Testis (tissue), 3 donors: ENCODE data around the gene ARRDC2. TPM values are rescaled to one million over a fixed set of nuclear protein-coding genes. Genes with fewer than 3 reads are reported as not detected.

Experiments
- DNase-seq: peaks from one replicate; pipeline ENCODE4 v3.0.0-alpha.2; 2019
- H3K27ac ChIP-seq, 2 donors: fragments of 200-600 bp; sonication (generic); one replicate each; pipeline ENCODE4 v1.5.1; 2019
- H3K27me3 ChIP-seq: fragments of 200-600 bp; sonication (generic); one replicate; pipeline ENCODE4 v1.5.1; 2019
- H3K36me3 ChIP-seq: fragments of 200-600 bp; sonication (generic); one replicate; pipeline ENCODE4 v1.5.1; 2017; ENCODE audit warnings: low read depth; ENCODE audit errors: missing control alignments
- H3K4me1 ChIP-seq: fragments of 200-600 bp; sonication (generic); one replicate; pipeline ENCODE4 v1.5.1; 2019
- H3K4me3 ChIP-seq, 2 donors: fragments of 200-600 bp; sonication (generic); one replicate each; pipeline ENCODE4 v1.5.1; 2017 to 2019
- H3K9me3 ChIP-seq: fragments of 200-600 bp; sonication (generic); one replicate; pipeline ENCODE4 v1.5.1; 2017
- CTCF ChIP-seq, 3 experiments: fragments of 450-650 bp in 2 of 3; fragments of 200-600 bp in 1 of 3; sonication (generic) in 1 of 3; IDR thresholded peaks; one replicate each; pipeline ENCODE4 v1.5.1; 2016 to 2019; ENCODE audit warnings: antibody characterized with exemption in 3 of 3, mild to moderate bottlenecking in 2 of 3, moderate library complexity in 1 of 3
- POLR2A ChIP-seq: fragments of 450-650 bp; IDR thresholded peaks from one replicate; pipeline ENCODE4 v1.6.1; 2017; ENCODE audit warnings: antibody characterized with exemption, mild to moderate bottlenecking, moderate library complexity
- WGBS, 2 donors: methylation state at CpG; one replicate each; pipeline ENCODE4 v1.1.5; 2018; 5-methylcytosine and 5-hydroxymethylcytosine counted together
- intact Hi-C: fragments of 100-400 bp; cut with DNase I; formaldehyde crosslinking; loops from one replicate; pipeline ENCODE4 v1.15.1; 2023; ENCODE audit warnings: low total_unique reads
- polyA plus RNA-seq: library from polyadenylated mRNA; stranded (reverse); fragments of 350-450 nt; fragmentation: Illumina TruSeq; extraction: RNeasy Lipid Tissue Mini Kit (QIAGEN cat#74804); gene quantifications from one replicate; pipeline ENCODE4 v1.2.3, GENCODE V29; 2014; ENCODE audit warnings: low read depth, low replicate concordance; ENCODE audit not compliant: insufficient read depth
- total RNA-seq, 2 donors: library from RNA; depleted of rRNA; stranded (reverse); fragments of >200 nt; gene quantifications; one replicate each; pipeline ENCODE4 v1.2.3, GENCODE V29; 2016

The ARRDC2 gene
- total and polyA plus RNA-seq, 3 donors from 2014 or later = 10.3 to 15.3 (median 13.0) TPM

- DNase-seq = peak; percentile 92
- Histone ChIP-seq H3K27ac (peak overlapping the region; percentile 80 to 85), H3K4me1 (no peaks in the 10 kb centered on the region), H3K36me3 (no peaks in the 10 kb centered on the region), H3K27me3 (no peaks in the 10 kb centered on the region), H3K4me3 (peak overlapping the region; percentile 50 to 51), H3K9me3 (no peaks in the 10 kb centered on the region)
- 0 to 1% methylated on average over 38 to 46 of the region's 46 CpGs for WGBS, 2 donors
- intact Hi-C loops = loop anchor here (2.0 kb wide), 1 partner anchor 52 kb away; no protein-coding TSS in a partner anchor
- peak; percentile 97 to 98 (median 98) for TF ChIP-seq CTCF (IDR thresholded peaks at IDR 0.05)
- no peak for TF ChIP-seq POLR2A
Measured at GRCh38 chr19:18007044-18007916, 690 bp upstream of the ARRDC2 start.

- intact Hi-C loops = no loop called here
- no peaks in the 10 kb centered on the region for H3K9me3 ChIP-seq
- H3K36me3 ChIP-seq = no peaks in the 10 kb centered on the region
- DNase-seq = no peak
- no peaks in the 10 kb centered on the region for H3K27me3 ChIP-seq
- peak overlapping the region; percentile 50 to 51 for H3K4me3 ChIP-seq
- H3K27ac ChIP-seq = peak overlapping the region in 1 of 2 donors; percentile 85
- TF ChIP-seq CTCF (IDR thresholded peaks at IDR 0.05) = no peak
- no peak for TF ChIP-seq POLR2A
- peaks cover 2% of the 10 kb centered on the region for H3K4me1 ChIP-seq
- WGBS, 2 donors = 93% methylated on average over 11 of the region's 11 CpGs; no CpG with 5 or more reads in 1 of the 2 donors
Measured at GRCh38 chr19:18008814-18009213, 844 bp downstream of the ARRDC2 start.

- H3K27ac ChIP-seq = peak overlapping the region in 1 of 2 donors; percentile 85
- WGBS, 2 donors = 95% methylated on average over 14 to 32 of the region's 37 CpGs
- no peaks in the 10 kb centered on the region for H3K36me3 ChIP-seq
- H3K4me3 ChIP-seq = no peak overlapping the region
- no peaks in the 10 kb centered on the region for H3K27me3 ChIP-seq
- intact Hi-C loops = no loop called here
- no peaks in the 10 kb centered on the region for H3K9me3 ChIP-seq
- DNase-seq = no peak
- peaks cover 5% of the 10 kb centered on the region for H3K4me1 ChIP-seq
- no peak for TF ChIP-seq CTCF (IDR thresholded peaks at IDR 0.05)
- TF ChIP-seq POLR2A = no peak
Measured at GRCh38 chr19:18009412-18010066, 1.6 kb downstream of the ARRDC2 start.

- Histone ChIP-seq H3K36me3 (no peaks in the 10 kb centered on the region), H3K4me3 (no peak overlapping the region), H3K27me3 (no peaks in the 10 kb centered on the region), H3K9me3 (no peaks in the 10 kb centered on the region), H3K27ac (no peak overlapping the region), H3K4me1 (peaks cover 5% of the 10 kb centered on the region)
- 94 to 100% methylated on average over 1 to 10 of the region's 11 CpGs for WGBS, 2 donors
- TF ChIP-seq POLR2A (no peak), CTCF (IDR thresholded peaks at IDR 0.05) (no peak)
- intact Hi-C loops = no loop called here
- DNase-seq = no peak
Measured at GRCh38 chr19:18010149-18010548, 2.2 kb downstream of the ARRDC2 start.
